Sigmoid colon (tissue), 3 donors: ENCODE results near the gene POTEB3.
"Not testable (repeated sequence)": the region's sequence is repeated elsewhere in the genome, so short reads cannot be mapped to it uniquely, and the experiment has no call there.

Experiments
- POLR2A ChIP-seq, 2 donors: fragments of 450-650 bp; IDR thresholded peaks; one replicate each; pipeline ENCODE4 v1.6.1; 2016; ENCODE audit warnings: antibody characterized with exemption in 2 of 2, mild to moderate bottlenecking in 2 of 2, moderate library complexity in 2 of 2
- TF ChIP-seq, protein P1 (sequence below), 4 experiments: fragments of 450-650 bp in 3 of 4; fragments of 200-600 bp in 1 of 4; IDR thresholded peaks; one replicate each; pipeline ENCODE4 v1.5.1; 2016 to 2019; ENCODE audit warnings: antibody characterized with exemption in 4 of 4, mild to moderate bottlenecking in 3 of 4, moderate library complexity in 2 of 4

DNA sequence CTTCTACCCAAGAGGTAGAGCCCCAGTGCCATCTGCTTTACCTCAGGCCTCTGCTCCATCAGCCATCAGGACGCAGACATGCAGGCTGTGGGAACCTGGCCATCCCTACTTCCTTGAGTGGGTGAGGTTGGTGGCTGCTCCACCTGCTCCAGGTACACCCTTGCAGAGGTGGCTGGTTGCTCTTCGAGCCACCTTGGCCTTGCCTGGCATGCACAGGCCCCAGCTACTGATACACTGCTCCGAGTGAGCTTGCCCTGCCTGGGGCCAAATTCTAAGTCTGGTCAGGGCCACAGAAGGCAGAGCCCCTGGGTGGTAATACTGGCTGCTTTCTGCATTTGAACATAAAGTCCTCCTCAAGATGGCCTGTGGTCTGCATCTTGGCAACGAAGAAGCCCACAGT, 41.2 kb downstream of the POTEB3 start:
- TF ChIP-seq, protein P1, sequence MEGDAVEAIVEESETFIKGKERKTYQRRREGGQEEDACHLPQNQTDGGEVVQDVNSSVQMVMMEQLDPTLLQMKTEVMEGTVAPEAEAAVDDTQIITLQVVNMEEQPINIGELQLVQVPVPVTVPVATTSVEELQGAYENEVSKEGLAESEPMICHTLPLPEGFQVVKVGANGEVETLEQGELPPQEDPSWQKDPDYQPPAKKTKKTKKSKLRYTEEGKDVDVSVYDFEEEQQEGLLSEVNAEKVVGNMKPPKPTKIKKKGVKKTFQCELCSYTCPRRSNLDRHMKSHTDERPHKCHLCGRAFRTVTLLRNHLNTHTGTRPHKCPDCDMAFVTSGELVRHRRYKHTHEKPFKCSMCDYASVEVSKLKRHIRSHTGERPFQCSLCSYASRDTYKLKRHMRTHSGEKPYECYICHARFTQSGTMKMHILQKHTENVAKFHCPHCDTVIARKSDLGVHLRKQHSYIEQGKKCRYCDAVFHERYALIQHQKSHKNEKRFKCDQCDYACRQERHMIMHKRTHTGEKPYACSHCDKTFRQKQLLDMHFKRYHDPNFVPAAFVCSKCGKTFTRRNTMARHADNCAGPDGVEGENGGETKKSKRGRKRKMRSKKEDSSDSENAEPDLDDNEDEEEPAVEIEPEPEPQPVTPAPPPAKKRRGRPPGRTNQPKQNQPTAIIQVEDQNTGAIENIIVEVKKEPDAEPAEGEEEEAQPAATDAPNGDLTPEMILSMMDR (IDR thresholded peaks at IDR 0.05) = not testable (repeated sequence)
- not testable (repeated sequence) for TF ChIP-seq POLR2A (IDR thresholded peaks at IDR 0.05)
